ENCODE results near the gene PGP. TPM values are rescaled to one million over a fixed set of nuclear protein-coding genes. Genes with fewer than 3 reads are reported as not detected.

Gene PGP
- total RNA-seq, 1 donor from 2014 or later: 11.8 TPM

- intact Hi-C loops (cut with DNase I): no loop called here
- no peak for DNase-seq (ENCODE audit: low spot score)
- no peak for ATAC-seq
These were observed 24.4 kb upstream of the PGP start for GRCh38 chr16:2238838-2239675.

GRCh38 chr16:2238150-2238837 lies 23.7 kb upstream of the PGP start:
- intact Hi-C loops (cut with DNase I): no loop called here
- DNase-seq (ENCODE audit: low spot score): no peak
- ATAC-seq: no peak

- no peak for ATAC-seq
- intact Hi-C loops (cut with DNase I): no loop called here
- no peak for DNase-seq (ENCODE audit: low spot score)
These were observed 23.0 kb upstream of the PGP start for GRCh38 chr16:2237493-2238149.

- DNase-seq (ENCODE audit: low spot score): no peak
- intact Hi-C loops (cut with DNase I): no loop called here
- no peak for ATAC-seq
These were observed 22.5 kb upstream of the PGP start for GRCh38 chr16:2237102-2237482.

- ATAC-seq (peak; percentile 33), DNase-seq (ENCODE audit: low spot score) (no peak)
- intact Hi-C loops (cut with DNase I): no loop called here
These were observed 21.9 kb upstream of the PGP start, which contains the start of gene DNASE1L2 for GRCh38 chr16:2236337-2237101. DNASE1L2 (plus strand) TSS chr16:2236444; CDS start chr16:2236817, 373 bp downstream.

GRCh38 chr16:2235695-2236336 lies 21.2 kb upstream of the PGP start:
- peak; percentile 1 for ATAC-seq
- DNase-seq (ENCODE audit: low spot score): no peak
- intact Hi-C loops (cut with DNase I): no loop called here

- intact Hi-C loops (cut with DNase I): no loop called here
These were observed 20.6 kb upstream of the PGP start for GRCh38 chr16:2235234-2235651.

GRCh38 chr16:2234813-2235170 lies 20.2 kb upstream of the PGP start:
- DNase-seq (ENCODE audit: low spot score) (no peak), ATAC-seq (no peak)
- intact Hi-C loops (cut with DNase I): no loop called here

More at GRCh38 chr16:2235234-2235651, 20.6 kb upstream of the PGP start:
- DNase-seq (ENCODE audit: low spot score): no peak
- ATAC-seq: no peak

GRCh38 chr16:2233872-2234812 lies 19.5 kb upstream of the PGP start:
- no peak for ATAC-seq
- intact Hi-C loops (cut with DNase I): no loop called here
- DNase-seq (ENCODE audit: low spot score): no peak

GRCh38 chr16:2233046-2233775 lies 18.6 kb upstream of the PGP start:
- intact Hi-C loops (cut with DNase I): no loop called here
- no peak for DNase-seq (ENCODE audit: low spot score)
- no peak for ATAC-seq

GRCh38 chr16:2232094-2232990 lies 17.7 kb upstream of the PGP start:
- intact Hi-C loops (cut with DNase I): no loop called here
- no peak for ATAC-seq
- no peak for DNase-seq (ENCODE audit: low spot score)

GRCh38 chr16:2231016-2231931 lies 16.6 kb upstream of the PGP start:
- DNase-seq (ENCODE audit: low spot score) (no peak), ATAC-seq (no peak)
- intact Hi-C loops (cut with DNase I): no loop called here

GRCh38 chr16:2230376-2230775 lies 15.7 kb upstream of the PGP start:
- DNase-seq (ENCODE audit: low spot score) (no peak), ATAC-seq (no peak)
- intact Hi-C loops (cut with DNase I): no loop called here

- ATAC-seq (no peak), DNase-seq (ENCODE audit: low spot score) (no peak)
- intact Hi-C loops (cut with DNase I): no loop called here
These were observed 15.1 kb upstream of the PGP start for GRCh38 chr16:2229632-2230250.

GRCh38 chr16:2229091-2229490 lies 14.5 kb upstream of the PGP start:
- intact Hi-C loops (cut with DNase I): no loop called here
- ATAC-seq: no peak
- DNase-seq (ENCODE audit: low spot score): no peak
